IPS-NIHi11 (cell line): ENCODE data around the gene ZBTB4.
A peak's percentile ranks its signal among the peaks of the same experiment; 100 is the strongest.

ENCODE experiments used
- DNase-seq: peaks from one replicate; pipeline ENCODE4 v3.0.0; 2012; ENCODE audit warnings: mixed read lengths, low spot score

ZBTB4 gene

GRCh38 chr17:7468804-7469389 is 10.5 kb downstream of the ZBTB4 start:
- no peak for DNase-seq

GRCh38 chr17:7468290-7468689 is 11.1 kb downstream of the ZBTB4 start:
- DNase-seq = no peak

- no peak for DNase-seq
Observed at GRCh38 chr17:7467498-7467897, 11.9 kb downstream of the ZBTB4 start.

- DNase-seq = no peak
Observed at GRCh38 chr17:7466639-7467341, 12.6 kb downstream of the ZBTB4 start.

- no peak for DNase-seq
Observed at GRCh38 chr17:7466318-7466638, 13.2 kb downstream of the ZBTB4 start.

- no peak for DNase-seq
Observed at GRCh38 chr17:7465597-7466275, 13.7 kb downstream of the ZBTB4 start.

- no peak for DNase-seq
Observed at GRCh38 chr17:7464081-7464480, 15.3 kb downstream of the ZBTB4 start.

- no peak for DNase-seq
Observed at GRCh38 chr17:7463372-7463846, 16.0 kb downstream of the ZBTB4 start.

GRCh38 chr17:7462474-7463371 is 16.7 kb downstream of the ZBTB4 start:
- no peak for DNase-seq

- DNase-seq = peak; percentile 69
Observed at GRCh38 chr17:7460850-7461660, 18.4 kb downstream of the ZBTB4 start.

GRCh38 chr17:7459961-7460545 is 19.4 kb downstream of the ZBTB4 start:
- no peak for DNase-seq

- DNase-seq = no peak
Observed at GRCh38 chr17:7448461-7448860, 31.0 kb downstream of the ZBTB4 start.

GRCh38 chr17:7445619-7445968 is 33.8 kb downstream of the ZBTB4 start:
- DNase-seq = peak; percentile 88

GRCh38 chr17:7444682-7445618 is 34.5 kb downstream of the ZBTB4 start, which contains the start of gene CHRNB1:
Gene CHRNB1 (plus strand): TSS chr17:7445061. CDS start chr17:7445128, 67 bp downstream.
- peak; percentile 91 for DNase-seq

GRCh38 chr17:7443499-7444485 is 35.6 kb downstream of the ZBTB4 start:
- no peak for DNase-seq

- DNase-seq = no peak
Observed at GRCh38 chr17:7442142-7442541, 37.3 kb downstream of the ZBTB4 start.

GRCh38 chr17:7441266-7441665 is 38.2 kb downstream of the ZBTB4 start:
- DNase-seq = no peak

- no peak for DNase-seq
Observed at GRCh38 chr17:7440834-7441195, 38.6 kb downstream of the ZBTB4 start.
